Endothelial cell (in vitro differentiated cells): ENCODE data around the gene NTN1. TPM values are rescaled to one million over a fixed set of nuclear protein-coding genes. Genes with fewer than 3 reads are reported as not detected.

ENCODE experiments used
- DNase-seq: peaks from one replicate; pipeline ENCODE4 v3.0.0; 2021; ENCODE audit warnings: low spot score
- H3K27ac Mint-ChIP-seq: one replicate; pipeline ENCODE4 v1.8.0; 2021; ENCODE audit warnings: mixed read lengths, inconsistent platforms; ENCODE audit not compliant: unreplicated experiment
- H3K27me3 Mint-ChIP-seq: one replicate; pipeline ENCODE4 v1.8.0; 2021; ENCODE audit warnings: mild to moderate bottlenecking, moderate library complexity, mixed read lengths, inconsistent platforms; ENCODE audit not compliant: unreplicated experiment
- H3K36me3 Mint-ChIP-seq: one replicate; pipeline ENCODE4 v1.8.0; 2021; ENCODE audit warnings: mild to moderate bottlenecking, low read depth, mixed read lengths, inconsistent platforms; ENCODE audit not compliant: unreplicated experiment
- H3K4me1 Mint-ChIP-seq: one replicate; pipeline ENCODE4 v1.8.0; 2021; ENCODE audit warnings: mild to moderate bottlenecking, mixed read lengths, inconsistent platforms; ENCODE audit not compliant: unreplicated experiment
- H3K4me3 Mint-ChIP-seq: one replicate; pipeline ENCODE4 v1.8.0; 2021; ENCODE audit warnings: mild to moderate bottlenecking, mixed read lengths, inconsistent platforms; ENCODE audit not compliant: unreplicated experiment
- H3K9me3 Mint-ChIP-seq: one replicate; pipeline ENCODE4 v1.8.0; 2021; ENCODE audit warnings: mixed read lengths, inconsistent platforms; ENCODE audit not compliant: unreplicated experiment
- total RNA-seq: library from RNA; stranded (reverse); fragmentation: NEBNext Ultra II Directional; extraction: Animal tissue kit (Norgen Biotek cat#: 25700); gene quantifications from one replicate; pipeline ENCODE4 v1.2.1, GENCODE V29; 2021; ENCODE audit not compliant: unreplicated experiment
- TF ChIP-seq, protein P1 (sequence below): fragments of 200-600 bp; sonication (generic); IDR thresholded peaks from one replicate; pipeline ENCODE4 v1.5.0; 2021; ENCODE audit warnings: antibody characterized with exemption; ENCODE audit not compliant: unreplicated experiment

Gene NTN1
- total RNA-seq, 1 donor from 2014 or later, result 6.6 TPM

DNA sequence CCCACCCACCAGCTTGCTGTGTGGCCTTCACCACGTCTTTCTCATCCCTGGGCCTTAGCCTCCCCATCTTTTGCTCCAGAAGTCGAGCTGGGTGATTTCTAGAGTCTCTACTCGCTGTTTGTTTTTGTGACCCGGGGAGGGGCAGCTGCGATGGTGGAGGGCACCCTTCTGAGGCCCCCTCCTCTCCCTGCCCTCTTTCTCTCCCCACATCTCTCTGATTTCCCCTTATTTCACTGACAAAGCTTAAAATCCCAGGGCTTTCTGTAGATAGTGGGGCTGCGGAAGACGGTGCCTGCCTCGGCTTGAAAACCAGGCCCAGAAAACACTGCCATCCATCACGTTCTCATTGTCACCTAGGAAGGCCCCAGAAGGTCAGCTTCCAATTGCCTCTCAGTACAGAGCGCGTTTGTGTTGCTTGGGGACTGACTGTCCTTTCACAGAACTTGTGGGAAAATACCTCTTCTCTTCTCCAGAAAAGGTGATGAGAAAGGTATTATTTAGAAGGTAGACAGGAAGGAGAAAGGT is 95.1 kb downstream of the NTN1 start:
- peaks cover 3% of the 10 kb centered on the region for H3K27me3 Mint-ChIP-seq
- peaks cover 3% of the 10 kb centered on the region for H3K4me1 Mint-ChIP-seq
- no peaks in the 10 kb centered on the region for H3K36me3 Mint-ChIP-seq
- H3K4me3 Mint-ChIP-seq, result no peak overlapping the region
- TF ChIP-seq, protein P1, sequence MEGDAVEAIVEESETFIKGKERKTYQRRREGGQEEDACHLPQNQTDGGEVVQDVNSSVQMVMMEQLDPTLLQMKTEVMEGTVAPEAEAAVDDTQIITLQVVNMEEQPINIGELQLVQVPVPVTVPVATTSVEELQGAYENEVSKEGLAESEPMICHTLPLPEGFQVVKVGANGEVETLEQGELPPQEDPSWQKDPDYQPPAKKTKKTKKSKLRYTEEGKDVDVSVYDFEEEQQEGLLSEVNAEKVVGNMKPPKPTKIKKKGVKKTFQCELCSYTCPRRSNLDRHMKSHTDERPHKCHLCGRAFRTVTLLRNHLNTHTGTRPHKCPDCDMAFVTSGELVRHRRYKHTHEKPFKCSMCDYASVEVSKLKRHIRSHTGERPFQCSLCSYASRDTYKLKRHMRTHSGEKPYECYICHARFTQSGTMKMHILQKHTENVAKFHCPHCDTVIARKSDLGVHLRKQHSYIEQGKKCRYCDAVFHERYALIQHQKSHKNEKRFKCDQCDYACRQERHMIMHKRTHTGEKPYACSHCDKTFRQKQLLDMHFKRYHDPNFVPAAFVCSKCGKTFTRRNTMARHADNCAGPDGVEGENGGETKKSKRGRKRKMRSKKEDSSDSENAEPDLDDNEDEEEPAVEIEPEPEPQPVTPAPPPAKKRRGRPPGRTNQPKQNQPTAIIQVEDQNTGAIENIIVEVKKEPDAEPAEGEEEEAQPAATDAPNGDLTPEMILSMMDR, result no peak
- no peaks in the 10 kb centered on the region for H3K9me3 Mint-ChIP-seq
- no peak overlapping the region for H3K27ac Mint-ChIP-seq
- DNase-seq, result no peak

DNA sequence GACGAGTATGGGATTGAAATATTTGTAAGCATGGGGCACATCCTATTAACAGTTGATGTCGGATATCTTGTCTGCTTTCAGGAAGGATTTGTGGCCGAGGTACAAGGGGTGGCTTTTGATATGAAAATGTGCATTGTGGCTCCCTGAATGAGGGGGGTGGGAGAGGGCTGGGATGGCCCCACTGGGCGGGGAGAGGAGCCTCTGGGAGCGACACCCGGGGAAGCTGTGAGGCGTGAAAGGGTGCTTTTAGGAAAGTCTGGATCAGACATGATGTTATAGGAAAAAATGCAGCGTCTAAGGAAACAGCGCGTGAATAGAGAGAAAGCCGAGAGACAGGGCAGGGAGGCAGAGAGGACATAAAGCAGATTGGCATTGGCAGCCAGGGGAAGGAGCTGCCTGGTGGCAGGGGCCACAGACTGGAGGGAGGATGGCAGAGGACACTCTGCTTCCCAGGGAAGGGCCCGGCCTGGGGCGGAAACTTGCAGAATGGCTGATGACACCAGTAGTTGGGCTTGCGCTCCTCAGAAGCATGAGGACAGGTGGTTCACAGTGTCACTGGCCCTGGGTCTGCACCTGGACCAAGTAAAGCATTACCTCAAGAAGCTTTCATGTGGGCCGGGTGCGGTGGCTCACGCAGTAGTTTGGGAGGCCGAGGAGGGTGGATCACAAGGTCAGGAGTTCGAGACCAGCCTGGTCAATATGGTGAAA is 95.7 kb downstream of the NTN1 start:
- Mint-ChIP-seq H3K4me3 (no peak overlapping the region), H3K27ac (no peak overlapping the region), H3K36me3 (no peaks in the 10 kb centered on the region)

DNA sequence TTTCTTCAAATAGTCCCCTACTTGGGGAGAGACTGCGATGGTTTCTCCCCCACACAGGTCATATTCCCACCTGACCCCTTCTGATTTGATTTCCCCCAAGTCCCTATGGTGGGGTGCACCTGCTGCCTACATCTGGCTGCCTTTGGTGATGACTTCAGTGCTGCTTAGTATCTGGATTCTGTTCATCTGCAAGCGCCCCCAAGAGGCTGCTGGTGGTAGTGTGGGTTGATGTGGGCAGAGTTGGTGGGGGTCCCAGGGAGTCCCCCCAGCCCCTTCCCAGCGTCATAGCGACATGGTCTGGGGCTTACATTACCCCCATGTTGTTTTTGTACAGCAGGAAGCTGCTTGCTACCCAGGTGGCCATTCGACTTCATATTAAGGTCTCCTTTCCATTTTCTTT is 99.2 kb downstream of the NTN1 start:
- H3K4me3 Mint-ChIP-seq, result no peak overlapping the region
- no peaks in the 10 kb centered on the region for H3K36me3 Mint-ChIP-seq
- TF ChIP-seq, protein P1, result no peak

More for the DNA sequence above, 95.7 kb downstream of the NTN1 start:
- no peak for DNase-seq
- TF ChIP-seq, protein P1, result no peak
- peaks cover 3% of the 10 kb centered on the region for H3K27me3 Mint-ChIP-seq
- peaks cover 5% of the 10 kb centered on the region for H3K4me1 Mint-ChIP-seq
- no peaks in the 10 kb centered on the region for H3K9me3 Mint-ChIP-seq

DNA sequence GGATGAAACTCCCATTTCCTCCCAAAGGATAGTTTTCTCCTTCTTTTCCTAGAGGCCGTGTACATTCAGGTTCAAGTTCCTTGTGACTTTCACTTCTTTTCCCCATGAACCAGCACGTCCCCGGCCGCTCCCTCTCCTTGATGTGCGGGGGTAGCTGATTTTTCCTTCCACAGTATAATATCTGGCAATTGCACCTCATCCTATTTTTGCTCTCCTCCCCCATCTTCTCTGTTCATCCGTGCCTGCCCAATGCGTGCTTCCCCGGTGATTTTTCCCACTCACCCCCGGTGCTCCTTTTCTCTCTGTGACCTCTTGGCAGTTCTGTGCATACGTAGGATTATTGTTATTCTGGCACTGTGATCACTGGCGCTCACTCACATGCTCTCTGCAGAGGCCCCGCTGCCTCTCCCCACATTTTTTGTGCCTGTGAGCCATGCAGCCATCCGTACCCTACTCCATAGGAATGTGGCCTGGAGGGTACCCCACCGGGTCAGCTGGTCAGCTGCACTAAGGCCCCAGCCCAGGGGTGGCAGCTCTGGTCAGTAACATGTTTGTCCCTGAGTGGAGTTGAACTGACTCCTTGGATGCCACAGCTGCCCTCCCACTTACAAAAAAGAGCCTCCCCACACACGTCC is 100.0 kb downstream of the NTN1 start:
- Mint-ChIP-seq H3K36me3 (no peaks in the 10 kb centered on the region), H3K4me3 (peak overlapping the region; percentile 32), H3K27ac (no peak overlapping the region), H3K9me3 (no peaks in the 10 kb centered on the region), H3K27me3 (peaks cover 4% of the 10 kb centered on the region), H3K4me1 (peaks cover 4% of the 10 kb centered on the region)
- TF ChIP-seq, protein P1, result no peak
- no peak for DNase-seq

More for the DNA sequence above, 99.2 kb downstream of the NTN1 start:
- Mint-ChIP-seq H3K27ac (no peak overlapping the region), H3K4me1 (peaks cover 5% of the 10 kb centered on the region), H3K9me3 (no peaks in the 10 kb centered on the region), H3K27me3 (peaks cover 6% of the 10 kb centered on the region)
- peak; percentile 33 for DNase-seq
